H1 (cell line): ENCODE results near the gene NEGR1. TPM values are rescaled to one million over a fixed set of nuclear protein-coding genes. Genes with fewer than 3 reads are reported as not detected.

Experiments used
- CTCF ChIA-PET: fragments of 300-600 bp; sonication (Branson Sonifier 250); formaldehyde crosslinking; loops from one replicate; lab custom pipeline; 2021; ENCODE audit not compliant: partially characterized antibody; lab: Charles Lee
- POLR2A ChIA-PET: fragments of 300-600 bp; sonication (Branson Sonifier 250); formaldehyde crosslinking; loops from one replicate; lab custom pipeline; 2021; ENCODE audit warnings: inconsistent platforms; ENCODE audit not compliant: partially characterized antibody; lab: Charles Lee
- DNase-seq, 2 experiments: peaks; one replicate each; pipeline versions ENCODE4 v3.0.0 to v3.0.0-alpha.2; 2010 to 2022; ENCODE audit warnings: low spot score in 2 of 2, low read depth in 1 of 2, mixed read lengths in 1 of 2
- FAIRE-seq: peaks from 2 replicates; lab custom pipeline; 2011; peaks lifted over from hg19 to GRCh38; lab: Jason Lieb, UNC
- H2AFZ ChIP-seq: 2 replicates; pipeline ENCODE4 v1.8.1; 2012; ENCODE audit warnings: low read length, inconsistent platforms
- H2AK5ac ChIP-seq: 2 replicates; pipeline ENCODE4 v1.6.1; 2013; ENCODE audit warnings: low read depth, low read length
- H2BK120ac ChIP-seq: replicated peaks from 2 replicates; pipeline ENCODE3; 2013; ENCODE audit warnings: low read depth, low read length, inconsistent platforms
- H2BK12ac ChIP-seq: 2 replicates; pipeline ENCODE4 v1.6.1; 2013; ENCODE audit warnings: low read depth, low read length
- H2BK15ac ChIP-seq: 2 replicates; pipeline ENCODE4 v1.6.1; 2013; ENCODE audit warnings: low read length
- H2BK20ac ChIP-seq: 2 replicates; pipeline ENCODE4 v1.6.1; 2013; ENCODE audit warnings: low read length
- H2BK5ac ChIP-seq: 2 replicates; pipeline ENCODE4 v1.6.1; 2013; ENCODE audit warnings: low read depth, low read length
- H3K14ac ChIP-seq: 2 replicates; pipeline ENCODE4 v1.6.1; 2013; ENCODE audit warnings: inconsistent platforms; ENCODE audit not compliant: insufficient read length
- H3K18ac ChIP-seq: 2 replicates; pipeline ENCODE4 v1.6.1; 2013; ENCODE audit warnings: low read length; ENCODE audit errors: extremely low read depth
- H3K23ac ChIP-seq: 2 replicates; pipeline ENCODE4 v1.6.1; 2013; ENCODE audit warnings: inconsistent platforms; ENCODE audit not compliant: insufficient read length
- H3K23me2 ChIP-seq: 2 replicates; pipeline ENCODE4 v1.6.1; 2013; ENCODE audit warnings: low read depth, low read length
- H3K27ac ChIP-seq: 2 replicates; pipeline ENCODE4 v1.6.1; 2011; ENCODE audit warnings: low read depth, low read length, inconsistent platforms
- H3K27me3 ChIP-seq, 4 experiments: replicated peaks in 1 of 4; 1 replicate in 1 of 4; 2 replicates in 3 of 4; pipeline versions ENCODE4 v1.6.1 to v1.8.1; 2011 to 2013; ENCODE audit warnings: low read length in 3 of 4, mild to moderate bottlenecking in 3 of 4, inconsistent platforms in 2 of 4, mixed read lengths in 2 of 4, moderate library complexity in 1 of 4; ENCODE audit not compliant: control insufficient read depth in 3 of 4, insufficient read depth in 3 of 4; ENCODE audit errors: extremely low read depth in 1 of 4
- H3K36me3 ChIP-seq, 4 experiments: 2 replicates each; pipeline versions ENCODE4 v1.6.1 to v1.8.1; 2011 to 2013; ENCODE audit warnings: mild to moderate bottlenecking in 4 of 4, low read length in 3 of 4, moderate library complexity in 2 of 4, control low read depth in 1 of 4, inconsistent platforms in 1 of 4; ENCODE audit not compliant: insufficient read depth in 4 of 4, control insufficient read depth in 2 of 4
- H3K4ac ChIP-seq: replicated peaks from 2 replicates; pipeline ENCODE3; 2013; ENCODE audit warnings: low read length, low read depth, mixed read lengths, inconsistent platforms; ENCODE audit not compliant: insufficient read length
- H3K4me1 ChIP-seq, 4 experiments: replicated peaks in 1 of 4; 1 replicate in 1 of 4; 2 replicates in 3 of 4; pipeline versions ENCODE4 v1.6.1 to v1.8.1; 2011 to 2013; ENCODE audit warnings: low read length in 3 of 4, inconsistent platforms in 2 of 4, mixed read lengths in 1 of 4; ENCODE audit not compliant: insufficient read depth in 4 of 4, control insufficient read depth in 3 of 4
- H3K4me2 ChIP-seq, 2 experiments: 2 replicates each; pipeline versions ENCODE4 v1.6.1 to v1.8.1; 2011 to 2013; ENCODE audit warnings: low read depth in 2 of 2, low read length in 2 of 2, control low read depth in 1 of 2, inconsistent platforms in 1 of 2, mild to moderate bottlenecking in 1 of 2; ENCODE audit not compliant: insufficient read depth in 1 of 2
- H3K4me3 ChIP-seq, 4 experiments: fragments of 200-600, 300-600 bp in 1 of 4; sonication (generic), shearing (Covaris generic), sonication (Bioruptor Twin) in 1 of 4; 2 replicates each; pipeline versions ENCODE4 v1.5.1 to v1.8.1; 2011 to 2016; ENCODE audit warnings: low read length in 4 of 4, low read depth in 3 of 4, control low read depth in 2 of 4, inconsistent platforms in 2 of 4, mild to moderate bottlenecking in 2 of 4, mixed read lengths in 1 of 4, moderate library complexity in 1 of 4; ENCODE audit not compliant: insufficient read depth in 2 of 4; ENCODE audit errors: extremely low read depth in 1 of 4
- H3K56ac ChIP-seq: replicated peaks from 2 replicates; pipeline ENCODE3; 2013; ENCODE audit warnings: low read depth, mild to moderate bottlenecking, mixed read lengths, low read length, inconsistent platforms; ENCODE audit not compliant: insufficient read length
- H3K79me1 ChIP-seq: 2 replicates; pipeline ENCODE4 v1.6.1; 2013; ENCODE audit warnings: low read depth, low read length, control low read depth
- H3K79me2 ChIP-seq, 2 experiments: 2 replicates each; pipeline versions ENCODE4 v1.6.1 to v1.8.1; 2012 to 2013; ENCODE audit warnings: low read length in 2 of 2, mild to moderate bottlenecking in 2 of 2, inconsistent platforms in 1 of 2; ENCODE audit not compliant: insufficient read depth in 2 of 2, control insufficient read depth in 1 of 2
- H3K9ac ChIP-seq, 4 experiments: replicated peaks in 1 of 4; 1 replicate in 1 of 4; 2 replicates in 3 of 4; pipeline versions ENCODE4 v1.6.1 to v1.8.1; 2011 to 2013; ENCODE audit warnings: low read depth in 3 of 4, low read length in 3 of 4, control low read depth in 2 of 4, mild to moderate bottlenecking in 2 of 4, moderate library complexity in 2 of 4, inconsistent platforms in 1 of 4; ENCODE audit errors: extremely low read depth in 1 of 4
- H3K9me3 ChIP-seq, 2 experiments: 2 replicates each; pipeline versions ENCODE4 v1.6.1 to v1.8.1; 2012 to 2013; ENCODE audit warnings: mild to moderate bottlenecking in 2 of 2, moderate library complexity in 2 of 2, control low read depth in 1 of 2, inconsistent platforms in 1 of 2, low read depth in 1 of 2, low read length in 1 of 2, mixed read lengths in 1 of 2; ENCODE audit not compliant: insufficient read depth in 2 of 2
- H4K20me1 ChIP-seq, 2 experiments: replicated peaks in 1 of 2; 2 replicates each; pipeline versions ENCODE3 to v1.8.1; 2011 to 2013; ENCODE audit warnings: inconsistent platforms in 2 of 2, low read length in 2 of 2, mild to moderate bottlenecking in 1 of 2; ENCODE audit not compliant: insufficient read depth in 2 of 2, control insufficient read depth in 1 of 2
- H4K5ac ChIP-seq: 2 replicates; pipeline ENCODE4 v1.6.1; 2013; ENCODE audit warnings: low read length, low read depth, mixed read lengths, inconsistent platforms; ENCODE audit not compliant: insufficient read length
- H4K8ac ChIP-seq: 2 replicates; pipeline ENCODE4 v1.8.0; 2013; ENCODE audit warnings: mild to moderate bottlenecking, moderate library complexity, low read length, inconsistent platforms; ENCODE audit not compliant: insufficient read depth; ENCODE audit errors: extremely low read depth
- H4K91ac ChIP-seq: replicated peaks from 2 replicates; pipeline ENCODE3; 2013; ENCODE audit warnings: low read length, mixed read lengths, inconsistent platforms; ENCODE audit not compliant: insufficient read length
- EP300 ChIP-seq, 2 experiments: IDR thresholded peaks; 1 replicate in 1 of 2; 2 replicates in 1 of 2; pipeline ENCODE4 v1.6.1; 2011 to 2012; ENCODE audit warnings: low read depth in 2 of 2, low read length in 2 of 2, mild to moderate bottlenecking in 2 of 2, borderline replicate concordance in 1 of 2, inconsistent platforms in 1 of 2, moderate library complexity in 1 of 2
- JUN ChIP-seq: IDR thresholded peaks from 2 replicates; pipeline ENCODE4 v1.6.1; 2011; ENCODE audit warnings: low read depth, mild to moderate bottlenecking, improper control_type of control experiment, low read length
- WGBS, 2 experiments: shearing (Covaris generic) in 1 of 2; methylation state at CpG; one replicate each; pipeline versions ENCODE4 v1.1.6 to v1.1.7; 2013 to 2015; ENCODE audit warnings: low lambda C conversion rate in 2 of 2, mixed read lengths in 2 of 2, inconsistent platforms in 1 of 2, low coverage in 1 of 2, missing lambda C conversion rate in 1 of 2; ENCODE audit not compliant: insufficient replicate concordance in 2 of 2, insufficient coverage in 1 of 2, insufficient read length in 1 of 2; ENCODE audit errors: extremely low coverage in 1 of 2, missing lambda C conversion rate in 1 of 2; 5-methylcytosine and 5-hydroxymethylcytosine counted together
- polyA plus RNA-seq, 7 experiments: library from polyadenylated mRNA; depleted of rRNA in 3 of 7; stranded (reverse) in 5 of 7; unstranded in 2 of 7; fragments of >200 nt in 5 of 7; fragments of 200-250 nt in 2 of 7; gene quantifications; 1 replicate in 5 of 7; 2 replicates in 1 of 7; 4 replicates in 1 of 7; pipeline versions ENCODE4 v1.2.1 to v1.2.3, GENCODE V29; 2011 to 2013; ENCODE audit warnings: missing spikeins in 2 of 7, mixed read lengths in 2 of 7
- total RNA-seq: library from RNA; stranded (reverse); fragmentation: NEBNext Ultra II Directional; extraction: Animal tissue kit (Norgen Biotek cat#: 25700); gene quantifications from 2 replicates; pipeline ENCODE4 v1.2.1, GENCODE V29; 2021

Gene NEGR1
- total and polyA plus RNA-seq, 2 of the 8 experiments (the other 6 are each of a cell fraction or from before 2014, with no cell fraction given), result 0.71 to 1.3 TPM

DNA sequence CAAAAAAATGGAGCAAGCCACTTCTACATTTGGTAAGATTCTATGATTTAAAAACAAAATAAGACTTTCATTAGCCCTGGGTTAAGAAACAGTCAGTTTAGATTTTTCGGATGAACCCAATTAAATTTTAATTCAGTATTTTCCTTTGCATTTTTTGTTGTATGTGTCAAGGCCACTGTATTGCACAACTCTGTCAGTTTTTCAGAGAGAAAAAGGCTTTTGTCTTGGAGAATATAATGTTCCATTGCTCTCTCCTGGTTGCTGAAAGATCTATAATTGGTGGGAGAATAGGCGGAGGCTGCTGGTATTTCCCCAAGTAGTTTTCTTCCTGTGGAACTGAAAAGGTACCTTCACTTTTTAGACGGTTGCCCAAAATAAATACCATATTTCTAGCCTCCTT lies 84.6 kb downstream of the NEGR1 start:
- 70% methylated on average over 3 of the region's 3 CpGs; no CpG with 5 or more reads in 1 of the 2 experiments for WGBS, 2 experiments
- Histone ChIP-seq H3K14ac (no peak overlapping the region), H2BK15ac (no peak overlapping the region), H3K4me3 (no peak overlapping the region), H3K56ac (no peak overlapping the region), H3K79me1 (no peaks in the 10 kb centered on the region), H3K27me3 (no peaks in the 10 kb centered on the region), H4K91ac (no peak overlapping the region), H3K4ac (no peak overlapping the region), H2AK5ac (no peak overlapping the region), H3K9ac (no peak overlapping the region), H3K4me1 (no peaks in the 10 kb centered on the region), H3K9me3 (no peaks in the 10 kb centered on the region), H3K23me2 (no peaks in the 10 kb centered on the region; the same call in 1 of the 2 replicates), H3K18ac (no peak overlapping the region), H4K20me1 (no peaks in the 10 kb centered on the region), H4K5ac (no peak overlapping the region), H2BK20ac (no peak overlapping the region), H2BK12ac (no peak overlapping the region), H2AFZ (0 out of 2 replicates have a peak overlapping the region, but pooled peaks have one; percentile 41), H3K27ac (no peak overlapping the region), H3K4me2 (no peak overlapping the region), H2BK120ac (no peak overlapping the region), H3K79me2 (no peaks in the 10 kb centered on the region), H3K23ac (no peak overlapping the region), H4K8ac (no peak overlapping the region), H3K36me3 (no peaks in the 10 kb centered on the region), H2BK5ac (no peak overlapping the region)
- no peak for DNase-seq
- ChIA-PET CTCF (interaction anchor here (1.0 kb wide), 1 partner anchor 11 kb away, joined by 4 read pairs; no protein-coding TSS in a partner anchor), POLR2A (no interaction called here)
- FAIRE-seq, result no peak
- TF ChIP-seq JUN (no peak), EP300 (IDR thresholded peaks at IDR 0.05; ENCODE audit: borderline replicate concordance in 1 of 2, low read depth in 2 of 2, low read length in 2 of 2) (no peak)
